ENCODE measurements around the gene AOAH. TPM values are rescaled to one million over a fixed set of nuclear protein-coding genes. Genes with fewer than 3 reads are reported as not detected.

AOAH gene
- total and polyA plus RNA-seq, 2 of the 13 experiments (the other 11 are each of a cell fraction or from before 2014, with no cell fraction given), result not detected

GRCh38 chr7:36749282-36749960 is 25.1 kb upstream of the AOAH start:
- CTCF ChIA-PET (ENCODE audit: low intra/inter-chr PET ratio, low total read pairs), result no interaction called here

More at GRCh38 chr7:36749282-36749960, 25.1 kb upstream of the AOAH start:
- peaks cover 0 to 6% of the 10 kb centered on the region in 2 experiments; a peak in 1 of 5 replicates for H3K27me3 ChIP-seq (ENCODE audit: control insufficient read depth in 1 of 2, insufficient read depth in 2 of 2, low read length in 2 of 2)
- H3K4me1 ChIP-seq (ENCODE audit: insufficient read depth, low read length), result peaks cover 19% of the 10 kb centered on the region
- POLR2A ChIA-PET, result no interaction called here
- no peaks in the 10 kb centered on the region for H3K9me3 ChIP-seq (ENCODE audit: low read length)
- WGBS (ENCODE audit: low lambda C conversion rate), result 43% methylated on average over 2 of the region's 2 CpGs
- H3K4me2 ChIP-seq (ENCODE audit: low read depth, low read length), result no peak overlapping the region
- no peak for FAIRE-seq
- intact Hi-C loops (cut with micrococcal nuclease; ENCODE audit: unreplicated experiment) (no loop called here), in situ Hi-C loops (cut with HindIII; ENCODE audit: extremely low pct_ligation_motif_present, low pct_unique_long_range_greater_than_20kb) (no loop called here)
- BruUV-seq (replicated peaks), result no TSS peak
- no peak for DNase-seq (ENCODE audit: low spot score)
- TF ChIP-seq MAFF (IDR thresholded peaks at IDR 0.05; ENCODE audit: low read depth, low read length) (0 out of 2 replicates have a peak, but pooled peaks have one; percentile 23), CEBPB (IDR thresholded peaks at IDR 0.05; ENCODE audit: borderline replicate concordance, low read depth, low read length) (peak; percentile 50; the same call in 1 of the 2 replicates), ELF4 (CRISPR knock-in tag; IDR thresholded peaks at IDR 0.05; ENCODE audit: borderline replicate concordance) (no peak), ZUFSP (CRISPR knock-in tag; IDR thresholded peaks at IDR 0.05; ENCODE audit: borderline replicate concordance) (no peak), ZNF329 (CRISPR knock-in tag; IDR thresholded peaks at IDR 0.05; ENCODE audit: low read depth) (no peak), CHCHD3 (CRISPR knock-in tag; IDR thresholded peaks at IDR 0.05) (no peak)
- no peaks in the 10 kb centered on the region for H4K20me1 ChIP-seq (ENCODE audit: insufficient read depth, low read length)
- H3K9ac ChIP-seq (ENCODE audit: insufficient read depth, low read depth, low read length), result no peak overlapping the region
- no peak for ATAC-seq
- H2AFZ ChIP-seq (ENCODE audit: low read length), result no peak overlapping the region
- no peak overlapping the region for H3K27ac ChIP-seq (ENCODE audit: extremely low read length, insufficient read depth, low read length)
- H3K79me2 ChIP-seq (ENCODE audit: insufficient read depth, low read length), result no peaks in the 10 kb centered on the region
- H3K36me3 ChIP-seq (replicated peaks in 1 of 2; ENCODE audit: control insufficient read depth in 1 of 2, insufficient read depth in 2 of 2, low read length in 2 of 2), result no peaks in the 10 kb centered on the region
- H3K4me3 ChIP-seq (replicated peaks in 1 of 3; ENCODE audit: insufficient read depth in 1 of 3, low read depth in 2 of 3, low read length in 3 of 3), result no peak overlapping the region

Measured in HepG2 (cell line).